ENCODE measurements around the gene NR3C2.

Gene NR3C2

DNA sequence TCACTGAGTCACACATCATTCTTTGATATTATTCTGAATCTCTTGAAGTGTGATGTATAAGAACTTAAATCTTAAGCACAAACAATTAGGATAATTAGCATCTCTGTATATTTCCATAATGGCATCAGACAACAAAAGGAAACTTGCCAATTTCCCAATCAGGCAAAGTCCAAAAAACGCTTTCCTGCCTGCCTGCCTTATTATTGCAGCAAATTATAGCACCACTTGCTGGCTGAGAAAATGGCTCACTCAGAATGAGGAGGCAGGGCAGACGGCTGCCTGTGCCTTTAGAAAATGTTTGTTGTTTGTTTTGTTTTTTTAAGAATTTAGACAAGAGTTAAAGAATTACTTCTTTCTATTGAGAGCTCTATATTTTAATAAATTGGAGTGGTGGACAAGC lies 27.7 kb upstream of the NR3C2 start (continued):
- TF ChIP-seq, protein P1, sequence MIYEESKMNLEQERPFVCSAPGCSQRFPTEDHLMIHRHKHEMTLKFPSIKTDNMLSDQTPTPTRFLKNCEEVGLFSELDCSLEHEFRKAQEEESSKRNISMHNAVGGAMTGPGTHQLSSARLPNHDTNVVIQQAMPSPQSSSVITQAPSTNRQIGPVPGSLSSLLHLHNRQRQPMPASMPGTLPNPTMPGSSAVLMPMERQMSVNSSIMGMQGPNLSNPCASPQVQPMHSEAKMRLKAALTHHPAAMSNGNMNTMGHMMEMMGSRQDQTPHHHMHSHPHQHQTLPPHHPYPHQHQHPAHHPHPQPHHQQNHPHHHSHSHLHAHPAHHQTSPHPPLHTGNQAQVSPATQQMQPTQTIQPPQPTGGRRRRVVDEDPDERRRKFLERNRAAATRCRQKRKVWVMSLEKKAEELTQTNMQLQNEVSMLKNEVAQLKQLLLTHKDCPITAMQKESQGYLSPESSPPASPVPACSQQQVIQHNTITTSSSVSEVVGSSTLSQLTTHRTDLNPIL (CRISPR knock-in tag; IDR thresholded peaks at IDR 0.05; ENCODE audit: low read depth) = no peak
- no peak for TF ChIP-seq ESRRG (CRISPR knock-in tag; IDR thresholded peaks at IDR 0.05)
- TF ChIP-seq ZNF565 (CRISPR knock-in tag; conservative IDR thresholded peaks at IDR 0.05; ENCODE audit: low read depth) = no peak
- TF ChIP-seq TCF4 (CRISPR knock-in tag; IDR thresholded peaks at IDR 0.05; ENCODE audit: borderline replicate concordance) = no peak
- TF ChIP-seq, protein P2, sequence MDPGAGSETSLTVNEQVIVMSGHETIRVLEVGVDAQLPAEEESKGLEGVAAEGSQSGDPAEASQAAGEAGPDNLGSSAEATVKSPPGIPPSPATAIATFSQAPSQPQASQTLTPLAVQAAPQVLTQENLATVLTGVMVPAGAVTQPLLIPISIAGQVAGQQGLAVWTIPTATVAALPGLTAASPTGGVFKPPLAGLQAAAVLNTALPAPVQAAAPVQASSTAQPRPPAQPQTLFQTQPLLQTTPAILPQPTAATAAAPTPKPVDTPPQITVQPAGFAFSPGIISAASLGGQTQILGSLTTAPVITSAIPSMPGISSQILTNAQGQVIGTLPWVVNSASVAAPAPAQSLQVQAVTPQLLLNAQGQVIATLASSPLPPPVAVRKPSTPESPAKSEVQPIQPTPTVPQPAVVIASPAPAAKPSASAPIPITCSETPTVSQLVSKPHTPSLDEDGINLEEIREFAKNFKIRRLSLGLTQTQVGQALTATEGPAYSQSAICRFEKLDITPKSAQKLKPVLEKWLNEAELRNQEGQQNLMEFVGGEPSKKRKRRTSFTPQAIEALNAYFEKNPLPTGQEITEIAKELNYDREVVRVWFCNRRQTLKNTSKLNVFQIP (CRISPR knock-in tag; IDR thresholded peaks at IDR 0.05; ENCODE audit: borderline replicate concordance, low read depth) = no peak
- TF ChIP-seq GLIS3 (CRISPR knock-in tag; IDR thresholded peaks at IDR 0.05) = no peak

DNA sequence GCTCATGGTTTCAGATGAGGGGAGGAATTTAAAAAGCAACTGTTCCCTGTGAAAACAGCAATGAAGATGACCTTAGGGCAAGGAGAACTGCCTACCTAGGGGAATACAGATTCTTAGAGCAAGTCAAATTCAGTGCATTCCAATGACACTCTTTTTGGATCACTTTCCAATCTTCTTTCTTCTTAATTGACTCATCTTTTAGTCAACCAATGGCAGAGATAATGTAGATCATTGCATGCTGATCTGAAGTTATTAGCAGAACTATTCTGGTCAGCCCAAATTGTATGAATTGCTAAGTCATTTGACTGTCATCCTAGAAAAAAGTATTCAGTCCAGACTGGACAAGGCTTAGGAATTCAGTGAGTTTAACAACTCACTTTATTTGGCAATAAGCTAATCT lies 12.6 kb upstream of the NR3C2 start:
- ATAC-seq = no peak
- TF ChIP-seq ZC3H10 (CRISPR knock-in tag; IDR thresholded peaks at IDR 0.05) = no peak
- TF ChIP-seq ISL1 (CRISPR knock-in tag; IDR thresholded peaks at IDR 0.05) = no peak
- TF ChIP-seq, protein P2 (CRISPR knock-in tag; IDR thresholded peaks at IDR 0.05; ENCODE audit: borderline replicate concordance, low read depth) = no peak

DNA sequence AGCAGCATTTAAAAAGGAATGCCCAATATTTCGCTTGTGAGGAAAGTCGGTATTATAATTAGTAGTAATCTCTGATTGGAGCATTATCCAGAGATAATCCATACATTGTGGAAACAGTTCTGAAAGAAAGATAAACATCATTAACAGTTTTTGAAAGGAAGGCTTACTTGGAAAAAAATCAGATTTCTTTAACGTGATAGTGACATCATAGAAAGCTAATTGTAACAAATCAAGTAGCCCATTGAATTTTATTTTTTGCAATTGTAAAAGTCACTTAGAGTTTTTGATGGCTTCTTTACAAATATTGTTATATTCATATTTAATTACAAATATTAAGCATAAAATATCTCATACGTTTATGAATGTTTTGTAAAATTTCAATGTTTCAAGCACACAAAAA lies 11.6 kb upstream of the NR3C2 start:
- TF ChIP-seq TCF4 (CRISPR knock-in tag; IDR thresholded peaks at IDR 0.05; ENCODE audit: borderline replicate concordance) = no peak
- TF ChIP-seq CSDC2 (CRISPR knock-in tag; IDR thresholded peaks at IDR 0.05) = no peak
- TF ChIP-seq, protein P3, sequence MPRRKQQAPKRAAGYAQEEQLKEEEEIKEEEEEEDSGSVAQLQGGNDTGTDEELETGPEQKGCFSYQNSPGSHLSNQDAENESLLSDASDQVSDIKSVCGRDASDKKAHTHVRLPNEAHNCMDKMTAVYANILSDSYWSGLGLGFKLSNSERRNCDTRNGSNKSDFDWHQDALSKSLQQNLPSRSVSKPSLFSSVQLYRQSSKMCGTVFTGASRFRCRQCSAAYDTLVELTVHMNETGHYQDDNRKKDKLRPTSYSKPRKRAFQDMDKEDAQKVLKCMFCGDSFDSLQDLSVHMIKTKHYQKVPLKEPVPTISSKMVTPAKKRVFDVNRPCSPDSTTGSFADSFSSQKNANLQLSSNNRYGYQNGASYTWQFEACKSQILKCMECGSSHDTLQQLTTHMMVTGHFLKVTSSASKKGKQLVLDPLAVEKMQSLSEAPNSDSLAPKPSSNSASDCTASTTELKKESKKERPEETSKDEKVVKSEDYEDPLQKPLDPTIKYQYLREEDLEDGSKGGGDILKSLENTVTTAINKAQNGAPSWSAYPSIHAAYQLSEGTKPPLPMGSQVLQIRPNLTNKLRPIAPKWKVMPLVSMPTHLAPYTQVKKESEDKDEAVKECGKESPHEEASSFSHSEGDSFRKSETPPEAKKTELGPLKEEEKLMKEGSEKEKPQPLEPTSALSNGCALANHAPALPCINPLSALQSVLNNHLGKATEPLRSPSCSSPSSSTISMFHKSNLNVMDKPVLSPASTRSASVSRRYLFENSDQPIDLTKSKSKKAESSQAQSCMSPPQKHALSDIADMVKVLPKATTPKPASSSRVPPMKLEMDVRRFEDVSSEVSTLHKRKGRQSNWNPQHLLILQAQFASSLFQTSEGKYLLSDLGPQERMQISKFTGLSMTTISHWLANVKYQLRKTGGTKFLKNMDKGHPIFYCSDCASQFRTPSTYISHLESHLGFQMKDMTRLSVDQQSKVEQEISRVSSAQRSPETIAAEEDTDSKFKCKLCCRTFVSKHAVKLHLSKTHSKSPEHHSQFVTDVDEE (CRISPR knock-in tag; IDR thresholded peaks at IDR 0.05) = no peak
- TF ChIP-seq OSR1 (CRISPR knock-in tag; IDR thresholded peaks at IDR 0.05) = no peak
- no peak for TF ChIP-seq GLIS3 (CRISPR knock-in tag; IDR thresholded peaks at IDR 0.05)
- TF ChIP-seq ZNF8 (CRISPR knock-in tag; IDR thresholded peaks at IDR 0.05) = no peak
- TF ChIP-seq ZC3H10 (CRISPR knock-in tag; IDR thresholded peaks at IDR 0.05) = no peak
- TF ChIP-seq ZNF565 (CRISPR knock-in tag; conservative IDR thresholded peaks at IDR 0.05; ENCODE audit: low read depth) = no peak
- TF ChIP-seq RARB (CRISPR knock-in tag; IDR thresholded peaks at IDR 0.05) = no peak
- no peak for TF ChIP-seq ZFP3 (CRISPR knock-in tag; IDR thresholded peaks at IDR 0.05)
- TF ChIP-seq ZFP30 (CRISPR knock-in tag; IDR thresholded peaks at IDR 0.05) = no peak
- TF ChIP-seq PPARA (CRISPR knock-in tag; IDR thresholded peaks at IDR 0.05; ENCODE audit: borderline replicate concordance) = no peak
- no peak for TF ChIP-seq SNAI2 (CRISPR knock-in tag; IDR thresholded peaks at IDR 0.05)
- TF ChIP-seq, protein P4, sequence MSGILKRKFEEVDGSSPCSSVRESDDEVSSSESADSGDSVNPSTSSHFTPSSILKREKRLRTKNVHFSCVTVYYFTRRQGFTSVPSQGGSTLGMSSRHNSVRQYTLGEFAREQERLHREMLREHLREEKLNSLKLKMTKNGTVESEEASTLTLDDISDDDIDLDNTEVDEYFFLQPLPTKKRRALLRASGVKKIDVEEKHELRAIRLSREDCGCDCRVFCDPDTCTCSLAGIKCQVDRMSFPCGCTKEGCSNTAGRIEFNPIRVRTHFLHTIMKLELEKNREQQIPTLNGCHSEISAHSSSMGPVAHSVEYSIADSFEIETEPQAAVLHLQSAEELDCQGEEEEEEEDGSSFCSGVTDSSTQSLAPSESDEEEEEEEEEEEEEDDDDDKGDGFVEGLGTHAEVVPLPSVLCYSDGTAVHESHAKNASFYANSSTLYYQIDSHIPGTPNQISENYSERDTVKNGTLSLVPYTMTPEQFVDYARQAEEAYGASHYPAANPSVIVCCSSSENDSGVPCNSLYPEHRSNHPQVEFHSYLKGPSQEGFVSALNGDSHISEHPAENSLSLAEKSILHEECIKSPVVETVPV (CRISPR knock-in tag; IDR thresholded peaks at IDR 0.05) = no peak
- no peak for TF ChIP-seq ISL1 (CRISPR knock-in tag; IDR thresholded peaks at IDR 0.05)
- no peak for TF ChIP-seq BACH2 (CRISPR knock-in tag; IDR thresholded peaks at IDR 0.05; ENCODE audit: borderline replicate concordance)
- TF ChIP-seq, protein P2 (CRISPR knock-in tag; IDR thresholded peaks at IDR 0.05; ENCODE audit: borderline replicate concordance, low read depth) = no peak
- no peak for TF ChIP-seq ESRRG (CRISPR knock-in tag; IDR thresholded peaks at IDR 0.05)
- ATAC-seq = no peak
